ENCODE data around the gene MMP11.

Gene MMP11

GRCh38 chr22:23831781-23832180 is 59.1 kb downstream of the MMP11 start:
- DNase-seq (ENCODE audit: low read depth), result no peak

GRCh38 chr22:23832226-23833016 is 59.8 kb downstream of the MMP11 start:
- no peak for DNase-seq (ENCODE audit: low read depth)

GRCh38 chr22:23833017-23833751 is 60.5 kb downstream of the MMP11 start:
- DNase-seq (ENCODE audit: low read depth), result no peak

Data from activated T-helper 1 cell treated with Interleukin-2 at 50 U/mL for 16 hours (primary cell).